Right hindlimb (tissue), 1 donor: ENCODE data around the gene TAF3.

ENCODE experiments used
- DNase-seq: peaks from one replicate; pipeline ENCODE4 v3.0.0-alpha.2; 2018

Gene TAF3

GRCh38 chr10:7937315-7937945 lies 119.1 kb downstream of the TAF3 start:
- DNase-seq = no peak

DNA sequence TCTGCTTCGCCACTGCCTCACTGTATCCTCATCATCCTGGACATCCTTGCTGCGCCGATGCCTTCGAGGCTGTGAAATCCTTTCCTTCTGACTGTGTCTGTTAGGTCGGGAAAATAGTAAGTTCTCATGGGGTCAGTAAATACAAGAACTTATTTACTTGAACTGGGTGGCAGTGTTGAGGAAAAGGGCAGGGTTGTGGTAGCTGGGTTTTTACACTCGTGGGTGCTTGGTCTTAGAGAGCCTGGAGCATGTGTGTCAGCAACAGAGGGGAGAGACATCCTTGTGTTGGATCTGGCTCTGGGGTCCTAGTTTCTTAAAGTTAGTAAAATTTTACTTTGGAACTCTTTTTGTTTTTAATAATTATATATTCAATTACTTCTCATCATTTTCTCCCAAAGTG lies 123.3 kb downstream of the TAF3 start:
- DNase-seq = no peak

DNA sequence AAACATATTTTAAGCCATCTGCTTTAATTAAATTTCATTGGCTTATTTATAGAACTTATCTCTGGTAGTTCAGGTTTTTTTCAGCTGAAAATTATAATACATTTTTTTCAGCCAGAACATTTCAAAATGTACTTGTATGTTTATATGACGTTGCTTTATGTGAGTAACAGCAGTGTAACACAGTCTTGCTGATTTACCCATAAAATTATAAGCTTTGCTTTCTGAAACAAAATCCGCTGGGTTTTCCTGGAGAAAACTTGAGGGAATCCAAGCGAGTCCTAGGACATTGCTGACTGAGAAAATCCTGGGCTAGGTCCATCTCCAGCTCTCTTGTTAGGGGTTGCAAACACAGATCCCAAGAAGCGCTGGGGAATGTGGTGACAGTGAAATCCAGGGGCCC lies 124.0 kb downstream of the TAF3 start:
- no peak for DNase-seq

DNA sequence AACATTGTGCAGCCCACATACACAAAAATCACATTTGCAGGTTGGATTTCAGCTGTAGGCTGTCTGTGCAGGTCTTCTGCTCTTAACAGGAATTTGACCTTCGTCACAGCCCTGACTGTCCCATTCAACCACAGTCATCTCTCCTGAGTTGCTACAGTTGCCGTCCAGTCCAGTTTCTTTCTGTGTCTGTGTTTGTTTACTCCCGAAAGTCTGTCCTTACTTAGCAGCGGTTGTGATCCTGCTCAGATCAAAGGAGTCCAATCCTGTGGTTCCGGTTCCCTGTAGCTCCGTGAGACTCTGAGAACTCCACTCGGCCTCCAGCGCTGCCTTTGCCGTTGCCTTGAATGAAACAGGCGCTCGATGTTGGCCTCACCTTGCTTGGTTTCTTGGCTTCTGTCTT lies 124.6 kb downstream of the TAF3 start:
- no peak for DNase-seq

DNA sequence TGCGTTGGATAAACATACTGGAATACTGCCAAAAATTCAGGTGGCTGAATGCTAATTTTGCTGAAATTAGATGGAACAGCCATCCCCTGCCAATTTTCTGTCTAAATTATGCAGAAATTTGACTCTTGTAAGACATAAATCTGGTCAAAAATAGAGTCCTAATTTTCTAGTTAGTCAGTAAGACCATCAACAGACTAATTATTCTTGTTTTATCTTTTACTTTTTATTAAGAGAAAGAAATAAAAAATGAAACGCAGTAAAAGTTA lies 125.8 kb downstream of the TAF3 start:
- no peak for DNase-seq

DNA sequence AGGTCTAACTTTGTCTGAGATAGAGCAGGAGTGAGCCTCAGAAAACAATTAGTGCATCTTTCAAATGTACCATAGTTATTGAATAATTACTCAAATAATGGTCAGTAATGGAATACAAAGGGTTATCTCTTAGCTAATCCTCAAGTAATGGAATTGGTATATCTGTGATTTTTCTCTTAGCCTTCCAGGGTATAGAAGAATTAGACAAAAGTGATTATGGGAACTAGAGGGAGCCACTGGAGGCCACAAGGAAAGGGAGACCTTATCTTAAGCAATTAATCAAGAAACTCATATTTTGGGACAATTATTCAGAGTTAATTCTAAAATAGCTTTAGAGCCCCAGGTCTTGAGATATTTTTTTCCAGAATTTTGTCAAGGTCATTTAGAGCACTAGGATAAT lies 126.2 kb downstream of the TAF3 start:
- DNase-seq = no peak

GRCh38 chr10:7945034-7945433 lies 126.7 kb downstream of the TAF3 start:
- no peak for DNase-seq

- DNase-seq = no peak
These were observed 127.3 kb downstream of the TAF3 start for GRCh38 chr10:7945469-7946187.

GRCh38 chr10:7948371-7949000 lies 130.2 kb downstream of the TAF3 start:
- no peak for DNase-seq

- no peak for DNase-seq
These were observed 132.9 kb downstream of the TAF3 start for GRCh38 chr10:7950981-7951847.

DNA sequence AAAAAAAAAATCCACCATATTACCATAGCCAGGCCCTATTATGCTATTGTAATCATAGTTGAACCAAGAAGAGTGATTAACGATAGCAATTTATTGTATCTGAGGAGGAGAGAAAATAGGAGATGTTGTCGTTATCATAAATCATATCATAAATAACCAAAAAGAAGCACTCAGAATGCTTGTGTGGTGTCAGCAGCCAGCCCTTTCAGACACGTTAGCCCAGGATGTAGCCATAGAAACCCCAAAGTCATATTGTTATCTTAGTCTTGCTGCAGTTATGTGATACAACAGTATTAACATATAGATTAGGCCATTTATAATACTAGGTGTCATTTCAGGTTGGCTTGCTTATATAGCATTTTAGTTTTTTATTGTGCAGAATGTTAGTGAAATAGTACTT lies 134.0 kb downstream of the TAF3 start:
- DNase-seq = no peak

DNA sequence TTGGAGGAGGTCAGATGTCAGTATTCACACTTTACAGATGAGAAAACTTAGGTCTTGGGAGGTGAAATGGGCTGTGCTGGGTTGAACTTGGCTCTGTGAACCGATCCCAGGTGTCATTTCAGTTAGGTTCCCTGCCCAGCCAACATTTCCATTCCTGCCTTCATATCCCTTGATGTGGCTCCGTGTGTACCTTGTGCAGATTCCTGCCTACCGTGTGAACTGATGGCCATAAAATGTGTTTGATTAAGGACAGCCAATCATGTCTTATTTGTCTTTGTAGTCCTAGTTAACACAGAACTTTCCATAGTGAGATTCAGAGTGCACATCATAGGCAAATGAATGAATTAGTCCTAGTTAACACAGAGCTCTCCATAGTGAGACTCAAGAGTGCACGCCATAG lies 135.1 kb downstream of the TAF3 start:
- DNase-seq = no peak

GRCh38 chr10:7955446-7955845 lies 137.1 kb downstream of the TAF3 start:
- no peak for DNase-seq

GRCh38 chr10:7956508-7956907 lies 138.2 kb downstream of the TAF3 start:
- no peak for DNase-seq

DNA sequence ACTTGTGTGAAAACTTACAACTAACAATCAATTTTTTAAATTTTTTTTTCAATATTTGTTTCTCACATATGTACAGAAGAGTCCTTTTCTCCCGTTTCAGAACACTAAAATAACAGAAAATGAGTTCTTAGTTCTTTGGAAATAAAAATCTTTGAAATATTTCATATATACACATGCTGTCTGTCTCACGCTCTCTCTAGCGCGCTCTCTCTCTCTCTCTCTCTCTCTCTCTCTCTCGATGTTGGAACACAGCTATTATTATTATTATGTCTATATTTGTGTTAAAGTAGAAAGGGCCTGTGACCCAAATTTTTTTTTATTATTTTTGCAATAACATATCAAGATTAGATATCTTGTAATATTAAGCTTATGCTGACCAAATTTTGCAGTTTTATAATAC lies 139.3 kb downstream of the TAF3 start:
- DNase-seq = no peak

GRCh38 chr10:7958442-7958841 lies 140.1 kb downstream of the TAF3 start:
- DNase-seq = no peak

DNA sequence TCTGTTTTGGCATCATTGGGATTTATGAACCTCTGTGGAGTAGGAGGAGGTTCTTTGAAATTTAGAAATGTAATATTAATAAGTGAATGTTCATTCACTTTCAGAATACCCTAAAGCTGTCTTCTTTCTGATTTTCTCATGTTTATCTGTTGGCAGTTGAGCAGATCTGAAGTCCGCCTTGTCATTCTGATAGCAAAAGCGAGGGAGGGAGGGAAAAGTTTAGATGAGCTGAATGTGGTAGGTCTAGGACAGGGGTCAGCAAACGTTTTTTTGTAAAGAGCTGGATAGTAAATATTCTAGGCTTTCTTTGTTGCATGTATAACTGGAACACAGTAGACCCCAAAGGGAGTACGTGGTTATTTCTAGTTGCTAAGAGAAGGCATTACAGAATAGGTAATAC lies 141.8 kb downstream of the TAF3 start:
- no peak for DNase-seq

- no peak for DNase-seq
These were observed 144.3 kb downstream of the TAF3 start for GRCh38 chr10:7962592-7962991.

GRCh38 chr10:7965457-7965856 lies 147.2 kb downstream of the TAF3 start:
- DNase-seq = no peak

DNA sequence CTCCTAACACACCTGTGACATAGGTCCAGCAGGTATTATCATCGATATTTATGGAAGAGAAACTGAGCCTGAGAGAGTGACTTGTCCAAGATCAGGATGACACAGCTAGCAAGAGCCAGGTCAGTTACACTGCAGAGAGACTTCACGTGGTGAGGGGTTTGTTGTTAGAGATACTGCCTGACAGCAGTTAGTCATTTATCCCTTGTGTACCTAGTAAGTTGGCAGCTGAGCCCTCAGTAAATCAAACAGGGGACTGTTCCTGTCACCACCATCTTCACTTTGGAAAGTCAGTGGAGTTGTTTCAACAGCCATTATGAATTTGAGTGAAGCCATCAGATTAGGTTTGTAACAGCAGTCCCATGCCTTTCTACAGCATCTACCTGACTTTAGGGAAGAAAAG lies 148.7 kb downstream of the TAF3 start:
- no peak for DNase-seq

DNA sequence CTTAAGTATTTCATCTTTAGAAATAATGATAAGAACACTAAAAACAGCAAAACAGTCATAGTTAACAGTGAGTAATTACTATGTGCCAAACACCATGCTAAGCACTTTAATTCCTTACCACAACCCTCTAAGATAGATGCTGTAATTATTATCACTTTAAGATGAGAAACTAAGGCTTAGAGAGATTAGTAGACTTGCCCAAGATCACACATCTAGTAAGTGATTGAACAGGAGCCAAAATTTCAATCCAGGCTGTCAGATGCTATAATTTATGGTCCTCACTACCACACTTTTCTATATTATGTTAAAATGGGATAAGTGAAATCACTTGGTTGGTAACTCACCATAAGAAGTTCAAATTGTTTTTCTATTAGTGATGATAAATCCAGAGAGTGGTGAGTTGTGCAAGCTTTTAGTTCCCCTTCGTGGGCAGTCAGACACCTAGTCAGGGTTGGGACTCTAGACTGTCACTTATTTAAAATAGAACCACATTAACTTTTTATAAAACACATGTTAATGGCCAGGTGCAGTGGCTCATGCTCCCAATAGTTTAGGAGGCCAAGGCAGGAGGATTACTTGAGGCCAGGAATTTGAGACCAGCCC lies 150.3 kb downstream of the TAF3 start:
- no peak for DNase-seq

DNA sequence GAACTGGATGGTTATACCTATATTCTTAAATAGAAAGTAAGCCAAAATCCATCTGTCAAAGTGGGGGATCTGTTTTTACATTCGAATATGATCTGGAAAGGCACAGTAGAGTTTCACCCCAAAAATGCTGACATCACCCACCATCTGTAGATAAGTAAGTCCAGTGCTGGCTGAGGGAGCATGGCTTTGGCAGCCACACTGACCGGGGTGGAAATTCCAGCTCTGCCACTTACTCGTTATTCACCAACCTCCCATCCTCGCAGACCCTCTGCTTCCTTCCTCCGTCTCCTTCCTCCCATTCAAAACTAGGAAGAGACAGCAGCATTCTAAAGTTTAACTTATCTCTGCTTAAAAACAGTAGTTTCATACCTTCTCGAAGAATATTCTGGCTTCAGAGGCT lies 151.3 kb downstream of the TAF3 start:
- no peak for DNase-seq

- DNase-seq = no peak
These were observed 153.6 kb downstream of the TAF3 start for GRCh38 chr10:7971949-7972348.
